GM10847 (cell line): ENCODE results near the gene KAZN.

Experiments used
- POLR2A ChIP-seq: IDR thresholded peaks from 2 replicates; pipeline ENCODE4 v1.6.1; 2011; ENCODE audit not compliant: insufficient read length; ENCODE audit errors: extremely low read depth

The KAZN gene

GRCh38 chr1:14925336-14926136 is 327.1 kb downstream of the KAZN start:
- no peak for TF ChIP-seq POLR2A

- TF ChIP-seq POLR2A, result no peak
Measured at GRCh38 chr1:14926229-14926628, 327.7 kb downstream of the KAZN start.

- no peak for TF ChIP-seq POLR2A
Measured at GRCh38 chr1:14926818-14927575, 328.5 kb downstream of the KAZN start.

- no peak for TF ChIP-seq POLR2A
Measured at GRCh38 chr1:14928412-14928811, 329.9 kb downstream of the KAZN start.

GRCh38 chr1:14928886-14929546 is 330.5 kb downstream of the KAZN start:
- no peak for TF ChIP-seq POLR2A

- TF ChIP-seq POLR2A, result no peak
Measured at GRCh38 chr1:14929547-14930246, 331.2 kb downstream of the KAZN start.

- TF ChIP-seq POLR2A, result no peak
Measured at GRCh38 chr1:14930247-14930965, 331.9 kb downstream of the KAZN start.

GRCh38 chr1:14932034-14932638 is 333.7 kb downstream of the KAZN start:
- TF ChIP-seq POLR2A, result no peak

GRCh38 chr1:14934867-14935266 is 336.4 kb downstream of the KAZN start:
- no peak for TF ChIP-seq POLR2A

- no peak for TF ChIP-seq POLR2A
Measured at GRCh38 chr1:14936815-14937214, 338.3 kb downstream of the KAZN start.

GRCh38 chr1:14937288-14937949 is 338.9 kb downstream of the KAZN start:
- no peak for TF ChIP-seq POLR2A

- TF ChIP-seq POLR2A, result no peak
Measured at GRCh38 chr1:14939527-14940284, 341.2 kb downstream of the KAZN start.

- no peak for TF ChIP-seq POLR2A
Measured at GRCh38 chr1:14940285-14940870, 341.9 kb downstream of the KAZN start.
